ENCODE results near the gene OR2C1. TPM values are rescaled to one million over a fixed set of nuclear protein-coding genes. Genes with fewer than 3 reads are reported as not detected.

OR2C1 gene
- polyA plus RNA-seq, 2 of the 4 experiments (the other 2 are of a cell fraction), result not detected

Other genes starting within 250 kb of the OR2C1 start
- 3.1 and 4.3 TPM in 2 replicates for gene ZNF205, start 243.3 kb upstream of the OR2C1 start, polyA plus RNA-seq (2011; rRNA removed)
- 8.5 to 9.6 TPM (median 9.2 TPM) in 3 replicates for gene ZNF205, start 243.3 kb upstream of the OR2C1 start, polyA plus RNA-seq (2017; fragmentation: RNase III; extraction: RNeasy Plus Mini Kit Qiagen cat#74134 plus additional on column Dnase treatment)
- 0.72 and 1.8 TPM in 2 replicates for gene ZNF213, start 220.9 kb upstream of the OR2C1 start, polyA plus RNA-seq (2011; rRNA removed)
- 5.9 to 6.2 TPM (median 6.1 TPM) in 3 replicates for gene ZNF213, start 220.9 kb upstream of the OR2C1 start, polyA plus RNA-seq (2017; fragmentation: RNase III; extraction: RNeasy Plus Mini Kit Qiagen cat#74134 plus additional on column Dnase treatment)
- gene OR1F1, start 167.7 kb upstream of the OR2C1 start, polyA plus RNA-seq (2011; rRNA removed), result 1.3 and 1.6 TPM in 2 replicates
- 0.20 to 0.34 TPM (median 0.31 TPM) in 3 replicates for gene OR1F1, start 167.7 kb upstream of the OR2C1 start, polyA plus RNA-seq (2017; fragmentation: RNase III; extraction: RNeasy Plus Mini Kit Qiagen cat#74134 plus additional on column Dnase treatment)
- gene ZNF200, start 120.7 kb upstream of the OR2C1 start, polyA plus RNA-seq (2011; rRNA removed), result 7.4 and 7.5 TPM in 2 replicates
- 6.5 to 6.9 TPM (median 6.7 TPM) in 3 replicates for gene ZNF200, start 120.7 kb upstream of the OR2C1 start, polyA plus RNA-seq (2017; fragmentation: RNase III; extraction: RNeasy Plus Mini Kit Qiagen cat#74134 plus additional on column Dnase treatment)
- 0.04 TPM in 1 of 2 replicates, not detected in the other for gene MEFV, start 99.3 kb upstream of the OR2C1 start, polyA plus RNA-seq (2011; rRNA removed)
- gene MEFV, start 99.3 kb upstream of the OR2C1 start, polyA plus RNA-seq (2017; fragmentation: RNase III; extraction: RNeasy Plus Mini Kit Qiagen cat#74134 plus additional on column Dnase treatment), result not detected in 3 replicates
- gene ZNF263, start 72.4 kb upstream of the OR2C1 start, polyA plus RNA-seq (2011; rRNA removed), result 20.9 and 38.4 TPM in 2 replicates
- gene ZNF263, start 72.4 kb upstream of the OR2C1 start, polyA plus RNA-seq (2017; fragmentation: RNase III; extraction: RNeasy Plus Mini Kit Qiagen cat#74134 plus additional on column Dnase treatment), result 24.3 to 24.8 TPM (median 24.4 TPM) in 3 replicates
- gene TIGD7, start 50.5 kb upstream of the OR2C1 start, polyA plus RNA-seq (2011; rRNA removed), result 3.0 and 4.3 TPM in 2 replicates
- gene TIGD7, start 50.5 kb upstream of the OR2C1 start, polyA plus RNA-seq (2017; fragmentation: RNase III; extraction: RNeasy Plus Mini Kit Qiagen cat#74134 plus additional on column Dnase treatment), result 1.8 to 2.1 TPM (median 1.9 TPM) in 3 replicates
- gene ZNF75A, start 50.4 kb upstream of the OR2C1 start, polyA plus RNA-seq (2011; rRNA removed), result 27.3 and 28.8 TPM in 2 replicates
- gene ZNF75A, start 50.4 kb upstream of the OR2C1 start, polyA plus RNA-seq (2017; fragmentation: RNase III; extraction: RNeasy Plus Mini Kit Qiagen cat#74134 plus additional on column Dnase treatment), result 16.6 to 19.2 TPM (median 18.5 TPM) in 3 replicates
- 29.4 and 33.0 TPM in 2 replicates for gene ZSCAN32, start 45.1 kb downstream of the OR2C1 start, polyA plus RNA-seq (2011; rRNA removed)
- gene ZSCAN32, start 45.1 kb downstream of the OR2C1 start, polyA plus RNA-seq (2017; fragmentation: RNase III; extraction: RNeasy Plus Mini Kit Qiagen cat#74134 plus additional on column Dnase treatment), result 11.4 to 13.6 TPM (median 12.4 TPM) in 3 replicates
- 15.8 and 16.4 TPM in 2 replicates for gene ZNF174, start 45.3 kb downstream of the OR2C1 start, polyA plus RNA-seq (2011; rRNA removed)
- gene ZNF174, start 45.3 kb downstream of the OR2C1 start, polyA plus RNA-seq (2017; fragmentation: RNase III; extraction: RNeasy Plus Mini Kit Qiagen cat#74134 plus additional on column Dnase treatment), result 9.1 to 10.4 TPM (median 9.5 TPM) in 3 replicates
- gene ZNF597, start 87.6 kb downstream of the OR2C1 start, polyA plus RNA-seq (2011; rRNA removed), result 1.9 TPM in 2 replicates
- 0.92 to 1.1 TPM (median 0.96 TPM) in 3 replicates for gene ZNF597, start 87.6 kb downstream of the OR2C1 start, polyA plus RNA-seq (2017; fragmentation: RNase III; extraction: RNeasy Plus Mini Kit Qiagen cat#74134 plus additional on column Dnase treatment)
- gene NAA60, start 87.8 kb downstream of the OR2C1 start, polyA plus RNA-seq (2011; rRNA removed), result 34.8 and 41.6 TPM in 2 replicates
- gene NAA60, start 87.8 kb downstream of the OR2C1 start, polyA plus RNA-seq (2017; fragmentation: RNase III; extraction: RNeasy Plus Mini Kit Qiagen cat#74134 plus additional on column Dnase treatment), result 42.5 to 45.3 TPM (median 43.9 TPM) in 3 replicates
- not detected in 2 replicates for gene C16orf90, start 139.6 kb downstream of the OR2C1 start, polyA plus RNA-seq (2011; rRNA removed)
- gene C16orf90, start 139.6 kb downstream of the OR2C1 start, polyA plus RNA-seq (2017; fragmentation: RNase III; extraction: RNeasy Plus Mini Kit Qiagen cat#74134 plus additional on column Dnase treatment), result not detected in 3 replicates
- gene CLUAP1, start 145.1 kb downstream of the OR2C1 start, polyA plus RNA-seq (2011; rRNA removed), result 23.6 and 35.0 TPM in 2 replicates
- 19.1 to 20.8 TPM (median 20.6 TPM) in 3 replicates for gene CLUAP1, start 145.1 kb downstream of the OR2C1 start, polyA plus RNA-seq (2017; fragmentation: RNase III; extraction: RNeasy Plus Mini Kit Qiagen cat#74134 plus additional on column Dnase treatment)
- gene NLRC3, start 221.5 kb downstream of the OR2C1 start, polyA plus RNA-seq (2011; rRNA removed), result 0.03 and 0.04 TPM in 2 replicates
- gene NLRC3, start 221.5 kb downstream of the OR2C1 start, polyA plus RNA-seq (2017; fragmentation: RNase III; extraction: RNeasy Plus Mini Kit Qiagen cat#74134 plus additional on column Dnase treatment), result 0.03 TPM in 1 of 3 replicates, not detected in the others

All from A549 (cell line).